ENCODE data around the gene RAB34.

RAB34 gene

DNA sequence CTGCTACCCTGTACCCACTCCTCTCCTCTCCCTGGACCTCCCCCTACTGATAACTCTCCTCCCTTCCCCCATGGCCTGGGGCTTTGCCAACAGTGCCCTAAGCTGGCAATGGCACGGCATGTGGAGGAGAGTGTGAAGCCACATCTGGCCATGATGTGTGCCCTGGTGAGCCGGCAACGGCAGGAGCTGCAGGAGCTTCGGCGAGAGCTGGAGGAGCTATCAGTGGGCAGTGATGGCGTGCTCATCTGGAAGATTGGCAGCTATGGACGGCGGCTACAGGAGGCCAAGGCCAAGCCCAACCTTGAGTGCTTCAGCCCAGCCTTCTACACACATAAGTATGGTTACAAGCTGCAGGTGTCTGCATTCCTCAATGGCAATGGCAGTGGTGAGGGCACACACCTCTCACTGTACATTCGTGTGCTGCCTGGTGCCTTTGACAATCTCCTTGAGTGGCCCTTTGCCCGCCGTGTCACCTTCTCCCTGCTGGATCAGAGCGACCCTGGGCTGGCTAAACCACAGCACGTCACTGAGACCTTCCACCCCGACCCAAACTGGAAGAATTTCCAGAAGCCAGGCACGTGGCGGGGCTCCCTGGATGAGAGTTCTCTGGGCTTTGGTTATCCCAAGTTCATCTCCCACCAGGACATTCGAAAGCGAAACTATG lies 31.3 kb upstream of the RAB34 start:
- peaks cover 68% of the 10 kb centered on the region for H3K36me3 ChIP-seq (ENCODE audit: low read depth)
- no peaks in the 10 kb centered on the region for H3K9me3 ChIP-seq (ENCODE audit: severe bottlenecking)
- peak overlapping the region; percentile 95 for H3K27ac ChIP-seq (ENCODE audit: poor library complexity, severe bottlenecking)
- no peak overlapping the region for H3K4me3 ChIP-seq (ENCODE audit: severe bottlenecking)
- H3K4me1 ChIP-seq (ENCODE audit: insufficient read depth, poor library complexity, severe bottlenecking) = peaks cover 19% of the 10 kb centered on the region
- no peak for ATAC-seq (ENCODE audit: low read depth)
- DNase-seq (ENCODE audit: low spot score) = no peak
- no peak for TF ChIP-seq CTCF (IDR thresholded peaks at IDR 0.05; ENCODE audit: poor library complexity, severe bottlenecking)
- H3K27me3 ChIP-seq (ENCODE audit: insufficient read depth, poor library complexity, severe bottlenecking) = no peaks in the 10 kb centered on the region

DNA sequence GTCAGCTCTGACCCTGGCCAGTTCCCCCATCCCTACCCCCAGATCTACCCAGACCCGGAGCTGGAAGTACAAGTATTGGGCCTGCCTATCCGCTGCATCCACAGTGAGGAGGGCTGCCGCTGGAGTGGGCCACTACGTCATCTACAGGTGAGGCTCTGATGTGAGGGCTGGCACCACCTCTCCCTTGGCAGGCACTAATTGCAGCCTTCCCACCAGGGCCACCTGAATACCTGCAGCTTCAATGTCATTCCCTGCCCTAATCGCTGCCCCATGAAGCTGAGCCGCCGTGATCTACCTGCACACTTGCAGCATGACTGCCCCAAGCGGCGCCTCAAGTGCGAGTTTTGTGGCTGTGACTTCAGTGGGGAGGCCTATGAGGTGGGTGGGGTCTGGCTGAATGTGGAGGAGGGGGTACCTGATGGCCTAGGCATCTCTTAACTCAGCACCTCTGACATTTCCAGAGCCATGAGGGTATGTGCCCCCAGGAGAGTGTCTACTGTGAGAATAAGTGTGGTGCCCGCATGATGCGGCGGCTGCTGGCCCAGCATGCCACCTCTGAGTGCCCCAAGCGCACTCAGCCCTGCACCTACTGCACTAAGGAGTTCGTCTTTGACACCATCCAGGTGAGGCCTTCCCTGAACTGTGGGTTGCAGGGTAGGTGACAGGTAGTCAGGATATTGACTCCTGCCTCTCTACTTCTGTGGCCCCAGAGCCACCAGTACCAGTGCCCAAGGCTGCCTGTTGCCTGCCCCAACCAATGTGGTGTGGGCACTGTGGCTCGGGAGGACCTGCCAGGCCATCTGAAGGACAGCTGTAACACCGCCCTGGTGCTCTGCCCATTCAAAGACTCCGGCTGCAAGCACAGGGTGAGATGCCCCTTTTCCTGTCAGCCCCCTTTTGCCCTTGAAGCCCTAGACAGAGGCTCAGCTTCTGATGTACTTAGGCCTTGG lies 30.4 kb upstream of the RAB34 start:
- ATAC-seq (ENCODE audit: low read depth) = no peak
- no peak for DNase-seq (ENCODE audit: low spot score)
- H3K4me1 ChIP-seq (ENCODE audit: insufficient read depth, poor library complexity, severe bottlenecking) = peaks cover 19% of the 10 kb centered on the region
- TF ChIP-seq CTCF (IDR thresholded peaks at IDR 0.05; ENCODE audit: poor library complexity, severe bottlenecking) = no peak
- H3K4me3 ChIP-seq (ENCODE audit: severe bottlenecking) = no peak overlapping the region
- peak overlapping the region; percentile 95 for H3K27ac ChIP-seq (ENCODE audit: poor library complexity, severe bottlenecking)
- H3K27me3 ChIP-seq (ENCODE audit: insufficient read depth, poor library complexity, severe bottlenecking) = no peaks in the 10 kb centered on the region
- peaks cover 68% of the 10 kb centered on the region for H3K36me3 ChIP-seq (ENCODE audit: low read depth)
- H3K9me3 ChIP-seq (ENCODE audit: severe bottlenecking) = no peaks in the 10 kb centered on the region

- H3K27ac ChIP-seq (ENCODE audit: poor library complexity, severe bottlenecking) = peak overlapping the region; percentile 95
- ATAC-seq (ENCODE audit: low read depth) (no peak), DNase-seq (ENCODE audit: low spot score) (no peak)
- H3K27me3 ChIP-seq (ENCODE audit: insufficient read depth, poor library complexity, severe bottlenecking) = no peaks in the 10 kb centered on the region
- no peaks in the 10 kb centered on the region for H3K9me3 ChIP-seq (ENCODE audit: severe bottlenecking)
- H3K4me1 ChIP-seq (ENCODE audit: insufficient read depth, poor library complexity, severe bottlenecking) = peaks cover 24% of the 10 kb centered on the region
- peak overlapping the region; percentile 65 for H3K4me3 ChIP-seq (ENCODE audit: severe bottlenecking)
- H3K36me3 ChIP-seq (ENCODE audit: low read depth) = peaks cover 68% of the 10 kb centered on the region
- no peak for TF ChIP-seq CTCF (IDR thresholded peaks at IDR 0.05; ENCODE audit: poor library complexity, severe bottlenecking)
Observed at GRCh38 chr17:28747051-28747691, 29.5 kb upstream of the RAB34 start.

DNA sequence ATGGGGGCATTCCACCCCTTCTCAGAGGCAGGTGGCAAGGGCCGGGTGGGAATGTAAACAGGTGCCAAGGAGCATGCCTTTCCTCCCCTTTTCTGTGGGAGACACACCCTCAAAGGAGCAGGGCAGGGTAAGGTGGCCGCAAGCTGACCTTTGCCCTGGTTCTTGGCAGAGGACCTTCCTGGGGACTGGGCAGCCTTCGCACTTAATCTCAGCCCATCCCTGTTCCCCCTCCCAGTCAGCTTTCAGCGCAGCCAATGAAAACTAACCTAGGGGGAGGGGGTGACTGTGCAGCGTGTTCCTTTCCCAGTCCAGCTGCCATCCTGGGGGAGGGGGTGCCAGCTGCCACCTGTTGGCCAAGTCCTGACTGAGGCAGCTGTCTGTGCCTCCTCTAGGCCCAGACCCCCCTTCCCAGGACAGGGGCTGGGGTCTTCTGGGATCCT lies 29.0 kb upstream of the RAB34 start:
- peak overlapping the region; percentile 95 for H3K27ac ChIP-seq (ENCODE audit: poor library complexity, severe bottlenecking)
- DNase-seq (ENCODE audit: low spot score) = no peak
- ATAC-seq (ENCODE audit: low read depth) = no peak
- H3K36me3 ChIP-seq (ENCODE audit: low read depth) = peaks cover 68% of the 10 kb centered on the region
- TF ChIP-seq CTCF (IDR thresholded peaks at IDR 0.05; ENCODE audit: poor library complexity, severe bottlenecking) = no peak
- H3K4me1 ChIP-seq (ENCODE audit: insufficient read depth, poor library complexity, severe bottlenecking) = peaks cover 24% of the 10 kb centered on the region
- no peaks in the 10 kb centered on the region for H3K27me3 ChIP-seq (ENCODE audit: insufficient read depth, poor library complexity, severe bottlenecking)
- H3K4me3 ChIP-seq (ENCODE audit: severe bottlenecking) = peak overlapping the region; percentile 65
- H3K9me3 ChIP-seq (ENCODE audit: severe bottlenecking) = no peaks in the 10 kb centered on the region
